H1 (cell line): ENCODE measurements around the gene PIGH. TPM values are rescaled to one million over a fixed set of nuclear protein-coding genes. Genes with fewer than 3 reads are reported as not detected.

Experiments used
- CTCF ChIA-PET: fragments of 300-600 bp; sonication (Branson Sonifier 250); formaldehyde crosslinking; loops from one replicate; lab custom pipeline; 2021; ENCODE audit not compliant: partially characterized antibody; lab: Charles Lee
- POLR2A ChIA-PET: fragments of 300-600 bp; sonication (Branson Sonifier 250); formaldehyde crosslinking; loops from one replicate; lab custom pipeline; 2021; ENCODE audit warnings: inconsistent platforms; ENCODE audit not compliant: partially characterized antibody; lab: Charles Lee
- DNase-seq, 2 experiments: peaks; one replicate each; pipeline versions ENCODE4 v3.0.0 to v3.0.0-alpha.2; 2010 to 2022; ENCODE audit warnings: low spot score in 2 of 2, low read depth in 1 of 2, mixed read lengths in 1 of 2
- FAIRE-seq: peaks from 2 replicates; lab custom pipeline; 2011; peaks lifted over from hg19 to GRCh38; lab: Jason Lieb, UNC
- H2AFZ ChIP-seq: 2 replicates; pipeline ENCODE4 v1.8.1; 2012; ENCODE audit warnings: low read length, inconsistent platforms
- H2AK5ac ChIP-seq: 2 replicates; pipeline ENCODE4 v1.6.1; 2013; ENCODE audit warnings: low read depth, low read length
- H2BK120ac ChIP-seq: replicated peaks from 2 replicates; pipeline ENCODE3; 2013; ENCODE audit warnings: low read depth, low read length, inconsistent platforms
- H2BK12ac ChIP-seq: 2 replicates; pipeline ENCODE4 v1.6.1; 2013; ENCODE audit warnings: low read depth, low read length
- H2BK15ac ChIP-seq: 2 replicates; pipeline ENCODE4 v1.6.1; 2013; ENCODE audit warnings: low read length
- H2BK20ac ChIP-seq: 2 replicates; pipeline ENCODE4 v1.6.1; 2013; ENCODE audit warnings: low read length
- H2BK5ac ChIP-seq: 2 replicates; pipeline ENCODE4 v1.6.1; 2013; ENCODE audit warnings: low read depth, low read length
- H3K14ac ChIP-seq: 2 replicates; pipeline ENCODE4 v1.6.1; 2013; ENCODE audit warnings: inconsistent platforms; ENCODE audit not compliant: insufficient read length
- H3K18ac ChIP-seq: 2 replicates; pipeline ENCODE4 v1.6.1; 2013; ENCODE audit warnings: low read length; ENCODE audit errors: extremely low read depth
- H3K23ac ChIP-seq: 2 replicates; pipeline ENCODE4 v1.6.1; 2013; ENCODE audit warnings: inconsistent platforms; ENCODE audit not compliant: insufficient read length
- H3K23me2 ChIP-seq: 2 replicates; pipeline ENCODE4 v1.6.1; 2013; ENCODE audit warnings: low read depth, low read length
- H3K27ac ChIP-seq: 2 replicates; pipeline ENCODE4 v1.6.1; 2011; ENCODE audit warnings: low read depth, low read length, inconsistent platforms
- H3K27me3 ChIP-seq, 4 experiments: replicated peaks in 1 of 4; 1 replicate in 1 of 4; 2 replicates in 3 of 4; pipeline versions ENCODE4 v1.6.1 to v1.8.1; 2011 to 2013; ENCODE audit warnings: low read length in 3 of 4, mild to moderate bottlenecking in 3 of 4, inconsistent platforms in 2 of 4, mixed read lengths in 2 of 4, moderate library complexity in 1 of 4; ENCODE audit not compliant: control insufficient read depth in 3 of 4, insufficient read depth in 3 of 4; ENCODE audit errors: extremely low read depth in 1 of 4
- H3K36me3 ChIP-seq, 4 experiments: 2 replicates each; pipeline versions ENCODE4 v1.6.1 to v1.8.1; 2011 to 2013; ENCODE audit warnings: mild to moderate bottlenecking in 4 of 4, low read length in 3 of 4, moderate library complexity in 2 of 4, control low read depth in 1 of 4, inconsistent platforms in 1 of 4; ENCODE audit not compliant: insufficient read depth in 4 of 4, control insufficient read depth in 2 of 4
- H3K4ac ChIP-seq: replicated peaks from 2 replicates; pipeline ENCODE3; 2013; ENCODE audit warnings: low read length, low read depth, mixed read lengths, inconsistent platforms; ENCODE audit not compliant: insufficient read length
- H3K4me1 ChIP-seq, 4 experiments: replicated peaks in 1 of 4; 1 replicate in 1 of 4; 2 replicates in 3 of 4; pipeline versions ENCODE4 v1.6.1 to v1.8.1; 2011 to 2013; ENCODE audit warnings: low read length in 3 of 4, inconsistent platforms in 2 of 4, mixed read lengths in 1 of 4; ENCODE audit not compliant: insufficient read depth in 4 of 4, control insufficient read depth in 3 of 4
- H3K4me2 ChIP-seq, 2 experiments: 2 replicates each; pipeline versions ENCODE4 v1.6.1 to v1.8.1; 2011 to 2013; ENCODE audit warnings: low read depth in 2 of 2, low read length in 2 of 2, control low read depth in 1 of 2, inconsistent platforms in 1 of 2, mild to moderate bottlenecking in 1 of 2; ENCODE audit not compliant: insufficient read depth in 1 of 2
- H3K4me3 ChIP-seq, 4 experiments: fragments of 200-600, 300-600 bp in 1 of 4; sonication (generic), shearing (Covaris generic), sonication (Bioruptor Twin) in 1 of 4; 2 replicates each; pipeline versions ENCODE4 v1.5.1 to v1.8.1; 2011 to 2016; ENCODE audit warnings: low read length in 4 of 4, low read depth in 3 of 4, control low read depth in 2 of 4, inconsistent platforms in 2 of 4, mild to moderate bottlenecking in 2 of 4, mixed read lengths in 1 of 4, moderate library complexity in 1 of 4; ENCODE audit not compliant: insufficient read depth in 2 of 4; ENCODE audit errors: extremely low read depth in 1 of 4
- H3K56ac ChIP-seq: replicated peaks from 2 replicates; pipeline ENCODE3; 2013; ENCODE audit warnings: low read depth, mild to moderate bottlenecking, mixed read lengths, low read length, inconsistent platforms; ENCODE audit not compliant: insufficient read length
- H3K79me1 ChIP-seq: 2 replicates; pipeline ENCODE4 v1.6.1; 2013; ENCODE audit warnings: low read depth, low read length, control low read depth
- H3K79me2 ChIP-seq, 2 experiments: 2 replicates each; pipeline versions ENCODE4 v1.6.1 to v1.8.1; 2012 to 2013; ENCODE audit warnings: low read length in 2 of 2, mild to moderate bottlenecking in 2 of 2, inconsistent platforms in 1 of 2; ENCODE audit not compliant: insufficient read depth in 2 of 2, control insufficient read depth in 1 of 2
- H3K9ac ChIP-seq, 4 experiments: replicated peaks in 1 of 4; 1 replicate in 1 of 4; 2 replicates in 3 of 4; pipeline versions ENCODE4 v1.6.1 to v1.8.1; 2011 to 2013; ENCODE audit warnings: low read depth in 3 of 4, low read length in 3 of 4, control low read depth in 2 of 4, mild to moderate bottlenecking in 2 of 4, moderate library complexity in 2 of 4, inconsistent platforms in 1 of 4; ENCODE audit errors: extremely low read depth in 1 of 4
- H3K9me3 ChIP-seq, 2 experiments: 2 replicates each; pipeline versions ENCODE4 v1.6.1 to v1.8.1; 2012 to 2013; ENCODE audit warnings: mild to moderate bottlenecking in 2 of 2, moderate library complexity in 2 of 2, control low read depth in 1 of 2, inconsistent platforms in 1 of 2, low read depth in 1 of 2, low read length in 1 of 2, mixed read lengths in 1 of 2; ENCODE audit not compliant: insufficient read depth in 2 of 2
- H4K20me1 ChIP-seq, 2 experiments: replicated peaks in 1 of 2; 2 replicates each; pipeline versions ENCODE3 to v1.8.1; 2011 to 2013; ENCODE audit warnings: inconsistent platforms in 2 of 2, low read length in 2 of 2, mild to moderate bottlenecking in 1 of 2; ENCODE audit not compliant: insufficient read depth in 2 of 2, control insufficient read depth in 1 of 2
- H4K5ac ChIP-seq: 2 replicates; pipeline ENCODE4 v1.6.1; 2013; ENCODE audit warnings: low read length, low read depth, mixed read lengths, inconsistent platforms; ENCODE audit not compliant: insufficient read length
- H4K8ac ChIP-seq: 2 replicates; pipeline ENCODE4 v1.8.0; 2013; ENCODE audit warnings: mild to moderate bottlenecking, moderate library complexity, low read length, inconsistent platforms; ENCODE audit not compliant: insufficient read depth; ENCODE audit errors: extremely low read depth
- H4K91ac ChIP-seq: replicated peaks from 2 replicates; pipeline ENCODE3; 2013; ENCODE audit warnings: low read length, mixed read lengths, inconsistent platforms; ENCODE audit not compliant: insufficient read length
- RFX5 ChIP-seq: IDR thresholded peaks from 2 replicates; pipeline ENCODE4 v1.6.1; 2011; ENCODE audit warnings: low read depth, low read length, improper control_type of control experiment, borderline replicate concordance
- RXRA ChIP-seq: IDR thresholded peaks from 2 replicates; pipeline ENCODE4 v1.6.1; 2011; ENCODE audit warnings: low read depth, mild to moderate bottlenecking, low read length, moderate library complexity; ENCODE audit not compliant: insufficient read depth
- SIX5 ChIP-seq: IDR thresholded peaks from 2 replicates; pipeline ENCODE4 v1.6.1; 2011; ENCODE audit warnings: mild to moderate bottlenecking, low read depth, low read length
- TBP ChIP-seq: IDR thresholded peaks from 2 replicates; pipeline ENCODE4 v1.6.1; 2011; ENCODE audit warnings: low read depth, low read length, improper control_type of control experiment
- YY1 ChIP-seq: IDR thresholded peaks from 2 replicates; pipeline ENCODE4 v1.6.1; 2011; ENCODE audit warnings: low read depth, mild to moderate bottlenecking, low read length
- WGBS, 2 experiments: shearing (Covaris generic) in 1 of 2; methylation state at CpG; one replicate each; pipeline versions ENCODE4 v1.1.6 to v1.1.7; 2013 to 2015; ENCODE audit warnings: low lambda C conversion rate in 2 of 2, mixed read lengths in 2 of 2, inconsistent platforms in 1 of 2, low coverage in 1 of 2, missing lambda C conversion rate in 1 of 2; ENCODE audit not compliant: insufficient replicate concordance in 2 of 2, insufficient coverage in 1 of 2, insufficient read length in 1 of 2; ENCODE audit errors: extremely low coverage in 1 of 2, missing lambda C conversion rate in 1 of 2; 5-methylcytosine and 5-hydroxymethylcytosine counted together
- polyA plus RNA-seq, 7 experiments: library from polyadenylated mRNA; depleted of rRNA in 3 of 7; stranded (reverse) in 5 of 7; unstranded in 2 of 7; fragments of >200 nt in 5 of 7; fragments of 200-250 nt in 2 of 7; gene quantifications; 1 replicate in 5 of 7; 2 replicates in 1 of 7; 4 replicates in 1 of 7; pipeline versions ENCODE4 v1.2.1 to v1.2.3, GENCODE V29; 2011 to 2013; ENCODE audit warnings: missing spikeins in 2 of 7, mixed read lengths in 2 of 7
- total RNA-seq: library from RNA; stranded (reverse); fragmentation: NEBNext Ultra II Directional; extraction: Animal tissue kit (Norgen Biotek cat#: 25700); gene quantifications from 2 replicates; pipeline ENCODE4 v1.2.1, GENCODE V29; 2021
- TF ChIP-seq, protein P1 (sequence below), 3 experiments: IDR thresholded peaks; 1 replicate in 2 of 3; 2 replicates in 1 of 3; pipeline versions ENCODE4 v1.5.1 to v1.6.1; 2011; ENCODE audit warnings: low read length in 3 of 3, mild to moderate bottlenecking in 3 of 3, inconsistent platforms in 2 of 3, low read depth in 1 of 3, moderate library complexity in 1 of 3; ENCODE audit not compliant: insufficient read depth in 1 of 3; ENCODE audit errors: control extremely low read depth in 1 of 3

PIGH gene
- total and polyA plus RNA-seq, 2 of the 8 experiments (the other 6 are each of a cell fraction or from before 2014, with no cell fraction given) = 7.2 to 8.6 TPM

DNA sequence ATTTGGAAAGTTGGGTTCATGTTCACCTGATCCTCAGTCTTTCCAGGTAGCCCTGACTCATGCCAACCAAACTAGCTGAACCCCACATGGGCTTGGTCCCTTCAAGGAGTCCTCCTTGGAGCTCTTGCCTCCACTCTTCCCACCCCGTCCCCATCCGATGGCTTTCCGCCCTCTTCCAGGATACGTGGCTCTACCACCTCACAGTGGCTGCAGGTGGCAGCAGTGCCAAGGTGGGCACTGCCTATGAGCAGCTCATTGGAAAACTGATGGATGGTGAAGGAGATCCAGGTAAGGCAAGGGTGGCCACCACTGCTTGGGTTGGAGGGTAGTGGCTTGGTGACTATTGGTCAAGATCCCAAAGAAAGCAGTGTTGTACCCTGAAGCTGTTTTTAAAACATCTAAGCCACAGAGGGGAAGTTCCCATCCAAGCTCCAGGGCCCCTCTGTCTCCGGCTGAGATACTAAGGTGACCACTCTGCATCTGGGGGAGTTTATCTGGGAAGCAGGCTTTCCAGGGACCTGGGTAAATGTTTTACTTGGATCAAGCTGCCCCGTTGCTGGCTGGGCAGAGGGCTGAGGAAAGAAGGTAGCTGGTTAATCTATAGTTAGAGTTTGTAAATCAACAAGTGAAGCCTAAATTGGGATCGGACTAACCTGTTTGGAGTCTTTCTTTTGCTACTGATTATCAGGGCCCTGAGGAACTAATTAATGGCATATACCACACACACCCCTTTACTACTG, 23.7 kb downstream of the PIGH start:
- no peaks in the 10 kb centered on the region; the same call in 1 of the 2 replicates for H3K79me1 ChIP-seq
- H2BK5ac ChIP-seq = no peak overlapping the region
- no peak overlapping the region for H4K91ac ChIP-seq
- no peak overlapping the region for H3K27ac ChIP-seq
- no peak overlapping the region for H3K14ac ChIP-seq
- H4K8ac ChIP-seq = no peak overlapping the region
- H2BK120ac ChIP-seq = no peak overlapping the region
- no peak overlapping the region for H3K23ac ChIP-seq
- no peak overlapping the region for H3K4ac ChIP-seq
- H3K79me2 ChIP-seq = no peaks in the 10 kb centered on the region
- H3K4me2 ChIP-seq = no peak overlapping the region
- no peaks in the 10 kb centered on the region for H3K9me3 ChIP-seq
- FAIRE-seq (no peak), DNase-seq (no peak)
- no peaks in the 10 kb centered on the region for H3K23me2 ChIP-seq
- H4K5ac ChIP-seq = no peak overlapping the region
- peaks cover 6 to 19% (median 8%) of the 10 kb centered on the region in 4 experiments; a peak in 4 of 8 replicates for H3K36me3 ChIP-seq
- H3K4me3 ChIP-seq = no peak overlapping the region
- 93% methylated on average over 7 of the region's 7 CpGs; no CpG with 5 or more reads in 1 of the 2 experiments for WGBS, 2 experiments
- no peaks in the 10 kb centered on the region for H3K27me3 ChIP-seq
- H2BK12ac ChIP-seq = no peak overlapping the region
- no peak overlapping the region for H3K18ac ChIP-seq
- no peaks in the 10 kb centered on the region for H3K4me1 ChIP-seq
- no peak overlapping the region for H2AK5ac ChIP-seq
- H2BK15ac ChIP-seq = no peak overlapping the region
- H2BK20ac ChIP-seq = no peak overlapping the region
- no peak overlapping the region for H2AFZ ChIP-seq
- ChIA-PET POLR2A (interaction anchor here (2.0 kb wide), 1 partner anchor 8 kb away, joined by 6 read pairs; no protein-coding TSS in a partner anchor), CTCF (interaction anchor here (0.7 to 28.8 kb wide), 14 partner anchors 10 to 216 kb away, joined by 3 to 924 read pairs (median 3); partner anchors contain the start of gene PLEKHH1)
- H3K9ac ChIP-seq = no peak overlapping the region
- H4K20me1 ChIP-seq = peaks cover 3% of the 10 kb centered on the region in 2 experiments
- H3K56ac ChIP-seq = no peak overlapping the region
- no peak for TF ChIP-seq RFX5
- no peak for TF ChIP-seq SIX5
- no peak for TF ChIP-seq TBP
- no peak for TF ChIP-seq RXRA
- TF ChIP-seq, protein P1, sequence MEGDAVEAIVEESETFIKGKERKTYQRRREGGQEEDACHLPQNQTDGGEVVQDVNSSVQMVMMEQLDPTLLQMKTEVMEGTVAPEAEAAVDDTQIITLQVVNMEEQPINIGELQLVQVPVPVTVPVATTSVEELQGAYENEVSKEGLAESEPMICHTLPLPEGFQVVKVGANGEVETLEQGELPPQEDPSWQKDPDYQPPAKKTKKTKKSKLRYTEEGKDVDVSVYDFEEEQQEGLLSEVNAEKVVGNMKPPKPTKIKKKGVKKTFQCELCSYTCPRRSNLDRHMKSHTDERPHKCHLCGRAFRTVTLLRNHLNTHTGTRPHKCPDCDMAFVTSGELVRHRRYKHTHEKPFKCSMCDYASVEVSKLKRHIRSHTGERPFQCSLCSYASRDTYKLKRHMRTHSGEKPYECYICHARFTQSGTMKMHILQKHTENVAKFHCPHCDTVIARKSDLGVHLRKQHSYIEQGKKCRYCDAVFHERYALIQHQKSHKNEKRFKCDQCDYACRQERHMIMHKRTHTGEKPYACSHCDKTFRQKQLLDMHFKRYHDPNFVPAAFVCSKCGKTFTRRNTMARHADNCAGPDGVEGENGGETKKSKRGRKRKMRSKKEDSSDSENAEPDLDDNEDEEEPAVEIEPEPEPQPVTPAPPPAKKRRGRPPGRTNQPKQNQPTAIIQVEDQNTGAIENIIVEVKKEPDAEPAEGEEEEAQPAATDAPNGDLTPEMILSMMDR (IDR thresholded peaks at IDR 0.05; ENCODE audit: control extremely low read depth in 1 of 3, insufficient read depth in 1 of 3, low read depth in 1 of 3, low read length in 3 of 3) = peak in 1 of 3 experiments; percentile 1; a peak in 1 of 4 replicates
- TF ChIP-seq YY1 = no peak
